ENCODE measurements around the gene C16orf92.

Gene C16orf92

GRCh38 chr16:30064729-30065101 lies 41.7 kb downstream of the C16orf92 start:
- peaks cover 38% of the 10 kb centered on the region for H4K20me1 ChIP-seq (ENCODE audit: insufficient read depth, low read length)
- peaks cover 42% of the 10 kb centered on the region for H3K36me3 ChIP-seq (ENCODE audit: insufficient read depth, low read length)
- no peaks in the 10 kb centered on the region for H3K27me3 ChIP-seq (ENCODE audit: insufficient read depth, low read length, poor library complexity)
- DNase-seq (no peak), ATAC-seq (ENCODE audit: insufficient read depth, low read depth) (no peak)
- no peak for TF ChIP-seq CTCF (IDR thresholded peaks at IDR 0.05; ENCODE audit: borderline replicate concordance, extremely low read depth, low read length, poor library complexity, severe bottlenecking)
- no peak for TF ChIP-seq EZH2 (IDR thresholded peaks at IDR 0.05; ENCODE audit: borderline replicate concordance, low read depth, low read length, severe bottlenecking)
- H3K4me1 ChIP-seq (ENCODE audit: insufficient read depth, low read length), result peaks cover 45% of the 10 kb centered on the region
- no peaks in the 10 kb centered on the region for H3K9me3 ChIP-seq (ENCODE audit: insufficient read depth, low read length, severe bottlenecking)
- peak overlapping the region; percentile 92 for H2AFZ ChIP-seq (ENCODE audit: low read depth, low read length)
- H3K27ac ChIP-seq (ENCODE audit: low read length), result peak overlapping the region; percentile 99
- H3K4me3 ChIP-seq (ENCODE audit: low read depth in 1 of 2, low read length in 2 of 2), result peak overlapping the region; percentile 83 to 89
- peak overlapping the region; percentile 94 for H3K9ac ChIP-seq (ENCODE audit: low read depth, low read length)
- H3K79me2 ChIP-seq (ENCODE audit: insufficient read depth, low read length), result peaks cover 63% of the 10 kb centered on the region
- peak overlapping the region; percentile 93 for H3K4me2 ChIP-seq (ENCODE audit: insufficient read depth, low read length)

- peaks cover 66% of the 10 kb centered on the region for H3K79me2 ChIP-seq (ENCODE audit: insufficient read depth, low read length)
- peak; percentile 84 for ATAC-seq (ENCODE audit: insufficient read depth, low read depth)
- peak within 1 kb of the TSS; percentile 92 for H2AFZ ChIP-seq (ENCODE audit: low read depth, low read length)
Observed at GRCh38 chr16:30065102-30065942, 42.3 kb downstream of the C16orf92 start, which contains the start of gene ALDOA. ALDOA (plus strand) TSS chr16:30065760; CDS start chr16:30066898, 1,138 bp downstream.

GRCh38 chr16:30065943-30066760 lies 43.2 kb downstream of the C16orf92 start:
- H3K36me3 ChIP-seq (ENCODE audit: insufficient read depth, low read length), result peaks cover 56% of the 10 kb centered on the region

More at GRCh38 chr16:30065102-30065942, 42.3 kb downstream of the C16orf92 start, which contains the start of gene ALDOA:
- Histone ChIP-seq H3K36me3 (ENCODE audit: insufficient read depth, low read length) (peaks cover 47% of the 10 kb centered on the region), H3K4me2 (ENCODE audit: insufficient read depth, low read length) (peak within 1 kb of the TSS; percentile 93), H4K20me1 (ENCODE audit: insufficient read depth, low read length) (peaks cover 44% of the 10 kb centered on the region), H3K27me3 (ENCODE audit: insufficient read depth, low read length, poor library complexity) (no peaks in the 10 kb centered on the region), H3K4me1 (ENCODE audit: insufficient read depth, low read length) (peaks cover 49% of the 10 kb centered on the region), H3K27ac (ENCODE audit: low read length) (peak within 1 kb of the TSS; percentile 99), H3K9me3 (ENCODE audit: insufficient read depth, low read length, severe bottlenecking) (no peaks in the 10 kb centered on the region), H3K4me3 (ENCODE audit: low read depth in 1 of 2, low read length in 2 of 2) (peak within 1 kb of the TSS; percentile 83 to 89), H3K9ac (ENCODE audit: low read depth, low read length) (peak within 1 kb of the TSS; percentile 94)
- DNase-seq, result peak; percentile 98
- TF ChIP-seq CTCF (IDR thresholded peaks at IDR 0.05; ENCODE audit: borderline replicate concordance, extremely low read depth, low read length, poor library complexity, severe bottlenecking) (no peak), EZH2 (IDR thresholded peaks at IDR 0.05; ENCODE audit: borderline replicate concordance, low read depth, low read length, severe bottlenecking) (no peak)

More at GRCh38 chr16:30065943-30066760, 43.2 kb downstream of the C16orf92 start:
- no peak for TF ChIP-seq EZH2 (IDR thresholded peaks at IDR 0.05; ENCODE audit: borderline replicate concordance, low read depth, low read length, severe bottlenecking)
- TF ChIP-seq CTCF (IDR thresholded peaks at IDR 0.05; ENCODE audit: borderline replicate concordance, extremely low read depth, low read length, poor library complexity, severe bottlenecking), result peak; percentile 3
- Histone ChIP-seq H4K20me1 (ENCODE audit: insufficient read depth, low read length) (peaks cover 47% of the 10 kb centered on the region), H3K79me2 (ENCODE audit: insufficient read depth, low read length) (peaks cover 66% of the 10 kb centered on the region), H3K9ac (ENCODE audit: low read depth, low read length) (peak overlapping the region; percentile 94), H3K4me2 (ENCODE audit: insufficient read depth, low read length) (peak overlapping the region; percentile 93), H3K27me3 (ENCODE audit: insufficient read depth, low read length, poor library complexity) (no peaks in the 10 kb centered on the region), H2AFZ (ENCODE audit: low read depth, low read length) (no peak overlapping the region), H3K9me3 (ENCODE audit: insufficient read depth, low read length, severe bottlenecking) (no peaks in the 10 kb centered on the region), H3K4me3 (ENCODE audit: low read depth in 1 of 2, low read length in 2 of 2) (peak overlapping the region; percentile 83 to 89), H3K27ac (ENCODE audit: low read length) (peak overlapping the region; percentile 83), H3K4me1 (ENCODE audit: insufficient read depth, low read length) (peaks cover 49% of the 10 kb centered on the region)
- 0 out of 3 replicates have a peak, but pooled peaks have one; percentile 1 for ATAC-seq (ENCODE audit: insufficient read depth, low read depth)
- no peak for DNase-seq

Data from DND-41 (cell line).